Chondrocyte (in vitro differentiated cells): Measurements from ENCODE around the gene TEX2. TPM values are rescaled to one million over a fixed set of nuclear protein-coding genes. Genes with fewer than 3 reads are reported as not detected.

Experiments
- DNase-seq: peaks from one replicate; pipeline ENCODE4 v3.0.0; 2021; ENCODE audit warnings: mixed read lengths, low spot score
- H3K27ac Mint-ChIP-seq: one replicate; pipeline ENCODE4 v1.8.0; 2021; ENCODE audit warnings: mild to moderate bottlenecking, moderate library complexity, mixed read lengths; ENCODE audit not compliant: unreplicated experiment
- H3K27me3 Mint-ChIP-seq: 2 replicates; pipeline ENCODE4 v1.8.0; 2021; ENCODE audit warnings: low read depth, mixed read lengths
- H3K36me3 Mint-ChIP-seq: 2 replicates; pipeline ENCODE4 v1.8.0; 2021; ENCODE audit warnings: low read depth, mixed read lengths
- H3K4me1 Mint-ChIP-seq: 2 replicates; pipeline ENCODE4 v1.8.0; 2021; ENCODE audit warnings: low read depth, mild to moderate bottlenecking, mixed read lengths
- H3K4me3 Mint-ChIP-seq: one replicate; pipeline ENCODE4 v1.8.0; 2021; ENCODE audit warnings: mild to moderate bottlenecking, moderate library complexity, mixed read lengths; ENCODE audit not compliant: unreplicated experiment
- H3K9me3 Mint-ChIP-seq: 2 replicates; pipeline ENCODE4 v1.8.0; 2021; ENCODE audit warnings: low read depth, mixed read lengths
- total RNA-seq: library from RNA; stranded (reverse); gene quantifications from 3 replicates; pipeline ENCODE4 v1.2.1, GENCODE V29; 2021
- TF ChIP-seq, protein P1 (sequence below): fragments of 200-600 bp; sonication (generic); IDR thresholded peaks from 2 replicates; pipeline ENCODE4 v1.5.0; 2021; ENCODE audit warnings: antibody characterized with exemption, mild to moderate bottlenecking, moderate library complexity

Gene TEX2
- total RNA-seq, 1 donor from 2014 or later, result 47.3 TPM

DNA sequence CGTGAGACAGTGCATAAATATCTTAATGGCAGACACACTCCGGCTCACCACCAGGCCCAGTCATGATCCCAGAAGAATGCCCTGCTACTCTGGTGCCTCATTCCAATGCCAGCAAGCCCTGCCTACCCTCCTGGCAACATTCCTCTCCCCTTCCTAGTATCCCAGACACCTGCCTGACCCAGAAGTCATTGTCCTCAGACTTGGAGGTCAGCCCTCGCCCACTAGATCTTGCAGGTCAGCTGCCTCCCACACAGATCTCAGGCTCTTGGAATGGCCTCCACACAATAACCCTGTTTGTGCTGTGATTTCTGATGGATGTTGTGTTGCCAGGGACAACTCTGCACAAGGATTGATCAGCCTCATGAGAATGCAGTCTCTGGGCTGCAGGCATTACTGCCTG is 1.8 kb upstream of the TEX2 start:
- TF ChIP-seq, protein P1, sequence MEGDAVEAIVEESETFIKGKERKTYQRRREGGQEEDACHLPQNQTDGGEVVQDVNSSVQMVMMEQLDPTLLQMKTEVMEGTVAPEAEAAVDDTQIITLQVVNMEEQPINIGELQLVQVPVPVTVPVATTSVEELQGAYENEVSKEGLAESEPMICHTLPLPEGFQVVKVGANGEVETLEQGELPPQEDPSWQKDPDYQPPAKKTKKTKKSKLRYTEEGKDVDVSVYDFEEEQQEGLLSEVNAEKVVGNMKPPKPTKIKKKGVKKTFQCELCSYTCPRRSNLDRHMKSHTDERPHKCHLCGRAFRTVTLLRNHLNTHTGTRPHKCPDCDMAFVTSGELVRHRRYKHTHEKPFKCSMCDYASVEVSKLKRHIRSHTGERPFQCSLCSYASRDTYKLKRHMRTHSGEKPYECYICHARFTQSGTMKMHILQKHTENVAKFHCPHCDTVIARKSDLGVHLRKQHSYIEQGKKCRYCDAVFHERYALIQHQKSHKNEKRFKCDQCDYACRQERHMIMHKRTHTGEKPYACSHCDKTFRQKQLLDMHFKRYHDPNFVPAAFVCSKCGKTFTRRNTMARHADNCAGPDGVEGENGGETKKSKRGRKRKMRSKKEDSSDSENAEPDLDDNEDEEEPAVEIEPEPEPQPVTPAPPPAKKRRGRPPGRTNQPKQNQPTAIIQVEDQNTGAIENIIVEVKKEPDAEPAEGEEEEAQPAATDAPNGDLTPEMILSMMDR, result no peak
- H3K36me3 Mint-ChIP-seq, result no peaks in the 10 kb centered on the region
- H3K27me3 Mint-ChIP-seq, result no peaks in the 10 kb centered on the region
- H3K9me3 Mint-ChIP-seq, result no peaks in the 10 kb centered on the region
- H3K4me3 Mint-ChIP-seq, result no peak overlapping the region
- no peak overlapping the region for H3K27ac Mint-ChIP-seq
- DNase-seq, result no peak
- H3K4me1 Mint-ChIP-seq, result peaks cover 30% of the 10 kb centered on the region

DNA sequence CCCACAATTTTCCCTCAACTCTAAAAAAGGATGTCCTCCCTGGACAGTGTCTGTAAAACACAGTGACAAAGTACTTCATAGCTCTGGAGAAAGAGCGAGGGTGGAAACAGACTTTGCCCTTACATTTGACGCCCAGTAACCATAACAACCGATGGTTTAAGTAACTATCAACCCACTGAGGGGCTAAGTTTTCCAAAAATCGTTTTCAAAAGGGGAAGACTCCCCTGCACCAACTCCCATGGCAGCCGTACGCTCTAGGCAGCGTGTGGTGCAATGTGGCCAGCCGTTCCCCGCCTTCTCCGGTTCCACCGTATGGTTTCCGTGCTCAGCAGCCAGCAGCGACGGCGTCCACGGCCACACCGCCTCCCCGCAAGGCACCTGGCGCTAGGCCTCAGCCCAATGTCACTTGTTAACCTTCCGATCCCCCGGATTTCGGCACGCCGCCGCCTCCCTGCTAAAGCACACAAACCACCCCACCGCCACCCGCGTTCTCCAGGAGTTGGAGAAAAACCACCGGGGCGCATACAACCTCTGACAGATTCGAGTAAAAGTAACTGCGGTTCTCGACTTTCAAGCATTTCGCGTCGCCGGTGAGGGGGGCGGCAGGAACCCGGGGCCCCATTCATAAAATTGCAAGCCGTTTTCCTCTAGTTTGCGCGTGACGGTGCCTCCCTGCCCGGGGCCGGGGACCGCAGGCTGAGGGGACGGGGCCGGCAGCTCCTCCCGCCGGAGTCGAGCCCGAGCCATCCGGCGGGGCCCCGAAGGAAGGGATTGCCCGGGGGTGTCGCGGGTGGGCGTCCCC is 661 bp downstream of the TEX2 start:
- no peak for DNase-seq
- H3K4me3 Mint-ChIP-seq, result peak overlapping the region; percentile 92
- H3K36me3 Mint-ChIP-seq, result no peaks in the 10 kb centered on the region
- no peaks in the 10 kb centered on the region for H3K27me3 Mint-ChIP-seq
- H3K27ac Mint-ChIP-seq, result peak overlapping the region; percentile 94
- TF ChIP-seq, protein P1, result no peak
- no peaks in the 10 kb centered on the region for H3K9me3 Mint-ChIP-seq
- peaks cover 38% of the 10 kb centered on the region for H3K4me1 Mint-ChIP-seq

DNA sequence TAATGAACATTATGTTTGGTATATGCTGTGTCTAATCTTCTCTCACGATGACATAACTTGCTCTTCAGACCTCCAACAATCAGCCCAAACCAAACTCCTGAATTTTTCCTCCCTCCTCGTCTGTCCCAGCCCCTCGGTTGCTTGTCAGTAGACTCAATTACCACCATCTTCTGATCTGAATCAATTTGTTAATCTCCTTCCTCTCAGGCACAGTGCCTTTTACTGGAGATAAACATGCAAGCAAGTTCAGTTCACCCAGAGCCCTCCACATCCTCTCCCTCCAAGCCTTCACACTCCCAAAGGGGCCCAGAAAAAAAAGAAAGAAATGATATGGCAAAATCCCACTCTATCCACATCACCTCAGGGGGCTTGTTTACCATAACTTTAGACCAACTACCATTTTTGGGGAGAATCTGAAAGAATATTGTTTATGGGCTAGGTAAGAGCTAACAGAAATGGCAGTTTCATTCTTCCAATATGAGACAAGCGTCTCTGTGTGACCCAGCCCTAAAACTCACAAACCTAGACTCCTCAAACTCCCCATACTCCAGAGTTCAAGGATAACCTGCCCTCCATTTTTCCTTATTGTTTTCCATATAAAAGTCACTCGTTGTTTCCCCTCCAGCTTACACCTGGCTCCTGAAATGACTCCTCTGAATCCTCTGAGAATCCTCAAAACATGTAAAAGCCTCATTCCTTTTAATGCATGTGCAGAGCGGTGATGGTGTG is 1.5 kb downstream of the TEX2 start:
- Mint-ChIP-seq H3K27me3 (no peaks in the 10 kb centered on the region), H3K9me3 (no peaks in the 10 kb centered on the region), H3K27ac (peak overlapping the region; percentile 94), H3K36me3 (no peaks in the 10 kb centered on the region), H3K4me3 (peak overlapping the region; percentile 92), H3K4me1 (peaks cover 46% of the 10 kb centered on the region)
- DNase-seq, result no peak
- TF ChIP-seq, protein P1, result no peak

DNA sequence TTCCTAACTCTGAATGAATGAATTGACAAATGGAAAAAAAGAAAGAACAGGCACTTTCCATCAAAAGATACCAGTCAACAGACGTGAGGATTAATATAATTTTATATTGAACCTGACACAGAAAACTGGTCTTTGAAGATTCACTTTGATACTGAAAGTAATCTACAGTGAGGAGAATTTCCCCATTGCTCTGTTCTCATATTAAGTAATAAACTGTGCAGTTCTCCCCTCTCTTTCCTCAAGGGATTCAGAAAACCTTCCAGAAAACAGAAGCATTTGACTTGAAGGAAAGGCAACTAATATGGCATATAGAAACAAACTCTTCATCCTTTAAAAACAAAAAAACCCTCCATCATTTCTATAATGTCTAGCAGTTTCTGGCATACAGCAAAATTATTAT is 2.2 kb downstream of the TEX2 start:
- DNase-seq, result no peak
- Mint-ChIP-seq H3K9me3 (no peaks in the 10 kb centered on the region), H3K27ac (peak overlapping the region; percentile 24), H3K4me1 (peaks cover 53% of the 10 kb centered on the region), H3K27me3 (no peaks in the 10 kb centered on the region), H3K36me3 (no peaks in the 10 kb centered on the region), H3K4me3 (no peak overlapping the region)
- TF ChIP-seq, protein P1, result no peak

DNA sequence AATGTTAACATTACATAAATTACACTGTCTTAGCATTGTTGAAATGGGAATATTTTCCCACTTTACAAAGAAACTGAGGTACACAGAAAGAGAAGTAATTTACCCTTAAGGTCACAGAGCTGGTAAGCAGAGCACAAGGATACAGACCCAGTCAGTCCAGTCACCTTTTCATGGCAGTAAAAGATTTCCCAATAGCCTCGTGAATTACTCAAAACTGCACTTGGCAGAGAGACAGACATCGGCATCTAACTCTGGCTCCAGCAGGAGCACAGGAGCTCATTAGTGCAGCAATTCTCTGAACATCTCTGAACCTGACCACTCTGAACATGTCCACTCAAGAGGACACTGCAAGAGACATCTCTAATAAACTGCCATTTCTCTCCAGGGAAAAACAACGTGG is 3.1 kb downstream of the TEX2 start:
- H3K27ac Mint-ChIP-seq, result peak overlapping the region; percentile 46
- peaks cover 55% of the 10 kb centered on the region for H3K4me1 Mint-ChIP-seq
- H3K36me3 Mint-ChIP-seq, result no peaks in the 10 kb centered on the region
- TF ChIP-seq, protein P1, result no peak
- no peak overlapping the region for H3K4me3 Mint-ChIP-seq
- DNase-seq, result no peak
- H3K27me3 Mint-ChIP-seq, result no peaks in the 10 kb centered on the region
- H3K9me3 Mint-ChIP-seq, result no peaks in the 10 kb centered on the region
